HK-2 (cell line): ENCODE measurements around the gene SPI1.
"Not testable (repeated sequence)": the region's sequence is repeated elsewhere in the genome, so short reads cannot be mapped to it uniquely, and the experiment has no call there.

Experiments used
- DNase-seq: peaks from one replicate; pipeline ENCODE4 v3.0.0-alpha.2; 2018; ENCODE audit not compliant: unreplicated experiment

Gene SPI1

DNA sequence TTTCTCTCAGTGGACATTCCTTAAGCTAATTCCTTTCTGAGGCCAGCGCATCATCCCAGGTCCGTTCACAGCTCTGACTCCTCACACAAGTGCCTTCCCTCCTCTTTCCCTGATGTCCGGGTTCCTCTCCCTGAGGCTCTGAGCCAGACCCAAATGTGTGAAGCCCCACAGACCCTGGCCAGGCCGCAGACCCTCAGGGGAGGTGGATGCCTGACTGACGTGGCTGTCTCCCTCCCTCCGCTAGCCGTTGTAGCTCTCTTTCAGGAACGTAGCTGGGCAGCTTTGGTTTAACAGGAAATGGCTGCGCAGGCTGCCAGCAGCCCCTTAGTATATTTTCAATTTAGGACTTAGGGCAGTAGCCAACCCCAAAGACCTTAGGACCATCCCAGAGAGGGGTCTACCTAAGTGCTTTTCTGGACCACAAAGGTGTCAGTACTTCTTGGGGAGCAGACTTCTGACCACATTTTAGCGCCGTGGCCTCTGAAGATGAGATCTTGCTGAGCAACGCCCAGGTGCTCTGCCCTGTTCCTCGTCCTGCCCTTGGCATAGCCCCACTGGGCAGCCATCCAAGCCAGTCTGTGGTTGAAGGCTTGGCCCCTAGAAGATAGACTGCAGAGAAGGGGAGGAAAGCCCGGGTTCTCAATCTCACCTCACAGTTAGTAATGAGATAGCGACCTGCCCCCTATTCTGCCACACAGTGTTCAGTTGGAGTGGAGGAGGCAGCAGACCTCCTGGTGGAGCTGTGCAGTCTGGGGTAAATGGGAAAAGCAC is 52.9 kb downstream of the SPI1 start:
- DNase-seq: no peak

DNA sequence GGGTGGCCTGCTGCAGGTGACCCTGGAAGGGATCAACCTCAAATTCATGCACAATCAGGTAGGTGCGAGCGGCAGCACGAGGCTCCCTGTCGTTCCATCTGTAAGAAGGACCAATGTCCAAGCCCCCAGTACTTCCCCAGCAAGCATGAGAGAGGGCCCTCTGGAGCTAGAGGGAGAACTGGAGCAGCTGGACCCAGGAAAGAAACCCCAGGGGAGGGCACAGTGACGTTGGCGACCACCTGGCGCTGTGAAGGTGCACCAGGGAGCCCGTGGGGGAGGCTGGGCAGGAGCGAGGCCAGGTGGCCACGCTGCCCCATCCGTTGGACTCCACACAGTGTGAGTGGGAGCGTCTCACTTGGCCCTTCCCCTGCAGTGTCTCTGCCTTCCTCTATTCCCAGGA is 53.8 kb downstream of the SPI1 start:
- no peak for DNase-seq

DNA sequence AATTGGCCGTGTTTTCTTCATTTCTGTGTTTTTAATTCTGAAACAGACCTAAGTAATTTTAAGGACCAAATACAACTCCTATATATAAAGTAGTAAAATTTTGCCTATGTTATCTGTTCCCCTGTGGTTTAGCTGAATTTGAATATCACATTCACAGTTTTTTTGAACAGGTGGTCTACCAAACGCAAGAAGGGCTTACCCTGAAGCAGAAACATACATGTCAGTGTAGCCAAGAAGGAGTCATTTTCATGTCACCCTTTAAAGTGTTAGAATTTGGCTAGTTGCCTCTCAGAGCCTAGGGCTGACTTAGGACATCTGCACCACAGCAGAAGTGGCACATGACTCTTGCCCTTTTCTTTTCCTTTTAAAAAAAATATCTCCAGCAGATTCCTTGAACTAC is 60.2 kb downstream of the SPI1 start:
- no peak for DNase-seq

DNA sequence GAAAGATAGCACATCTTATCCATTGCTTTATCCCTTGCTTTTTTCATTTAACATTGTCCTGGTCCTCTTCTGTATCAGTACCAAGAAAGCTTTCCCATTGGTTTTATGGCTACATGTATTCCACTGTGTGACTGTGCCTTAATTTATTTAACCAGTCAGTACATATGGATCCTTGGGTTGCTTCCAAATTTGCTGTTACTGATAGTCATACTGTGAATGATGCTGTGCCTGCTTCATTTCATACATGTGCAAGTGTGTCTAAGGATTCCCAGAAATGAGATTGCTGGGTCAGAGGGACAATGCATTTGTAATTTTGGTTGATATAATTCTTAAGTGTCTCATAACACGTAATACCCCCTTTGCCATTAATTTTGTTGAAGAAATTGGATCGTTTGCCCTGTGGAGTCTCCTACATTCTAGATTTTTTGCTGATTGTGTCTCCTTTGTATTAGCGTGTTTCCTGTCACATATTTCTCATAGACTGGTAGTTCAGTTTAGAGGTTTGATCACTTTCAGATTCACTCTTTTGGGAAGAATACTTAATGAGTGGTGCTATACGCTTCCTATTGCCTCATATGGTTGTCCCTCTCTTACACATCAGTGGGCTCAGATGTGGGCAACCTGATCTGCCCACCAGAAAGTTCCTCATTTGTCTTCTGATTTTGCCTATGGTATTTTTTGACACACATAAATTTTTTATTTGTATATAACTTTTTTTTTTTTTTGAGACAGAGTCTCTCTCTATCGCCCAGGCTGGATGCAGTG is 61.1 kb downstream of the SPI1 start:
- no peak for DNase-seq

DNA sequence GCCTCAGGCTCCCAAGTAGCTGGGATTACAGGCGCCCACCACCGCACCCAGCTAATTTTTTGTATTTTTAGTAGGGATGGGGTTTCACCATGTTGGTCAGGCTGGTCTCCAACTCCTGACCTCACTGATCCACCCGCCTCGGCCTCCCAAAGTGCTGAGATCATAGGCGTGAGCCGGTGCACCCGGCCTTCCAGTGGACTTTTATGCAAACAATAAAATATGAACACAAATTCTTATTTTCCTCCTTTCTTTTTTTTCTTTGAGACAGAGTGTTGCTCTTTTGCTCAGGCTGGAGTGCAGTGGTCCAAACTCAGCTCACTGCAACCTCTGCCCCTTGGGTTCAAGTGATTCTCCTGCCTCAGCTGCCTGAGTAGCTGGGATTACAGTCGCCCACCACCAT is 61.8 kb downstream of the SPI1 start:
- not testable (repeated sequence) for DNase-seq

DNA sequence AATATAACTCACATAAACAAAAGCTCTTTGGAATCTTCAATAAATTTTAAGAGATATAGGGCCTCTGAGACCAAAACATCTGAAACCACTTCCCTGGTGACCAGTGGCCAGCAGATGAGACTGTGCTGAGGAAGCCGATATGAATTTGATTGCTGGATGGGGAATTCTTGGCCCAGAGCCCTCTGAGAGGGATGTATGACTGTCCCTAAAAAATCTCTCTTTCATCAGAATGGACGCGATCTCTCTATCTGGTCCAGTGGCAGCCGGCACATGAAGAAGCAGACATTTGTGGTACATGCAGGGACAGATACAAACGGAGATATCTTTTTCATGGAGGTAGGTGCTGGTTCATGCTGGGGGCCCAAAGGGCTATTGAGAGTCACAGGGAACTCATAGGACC is 63.4 kb downstream of the SPI1 start:
- no peak for DNase-seq

DNA sequence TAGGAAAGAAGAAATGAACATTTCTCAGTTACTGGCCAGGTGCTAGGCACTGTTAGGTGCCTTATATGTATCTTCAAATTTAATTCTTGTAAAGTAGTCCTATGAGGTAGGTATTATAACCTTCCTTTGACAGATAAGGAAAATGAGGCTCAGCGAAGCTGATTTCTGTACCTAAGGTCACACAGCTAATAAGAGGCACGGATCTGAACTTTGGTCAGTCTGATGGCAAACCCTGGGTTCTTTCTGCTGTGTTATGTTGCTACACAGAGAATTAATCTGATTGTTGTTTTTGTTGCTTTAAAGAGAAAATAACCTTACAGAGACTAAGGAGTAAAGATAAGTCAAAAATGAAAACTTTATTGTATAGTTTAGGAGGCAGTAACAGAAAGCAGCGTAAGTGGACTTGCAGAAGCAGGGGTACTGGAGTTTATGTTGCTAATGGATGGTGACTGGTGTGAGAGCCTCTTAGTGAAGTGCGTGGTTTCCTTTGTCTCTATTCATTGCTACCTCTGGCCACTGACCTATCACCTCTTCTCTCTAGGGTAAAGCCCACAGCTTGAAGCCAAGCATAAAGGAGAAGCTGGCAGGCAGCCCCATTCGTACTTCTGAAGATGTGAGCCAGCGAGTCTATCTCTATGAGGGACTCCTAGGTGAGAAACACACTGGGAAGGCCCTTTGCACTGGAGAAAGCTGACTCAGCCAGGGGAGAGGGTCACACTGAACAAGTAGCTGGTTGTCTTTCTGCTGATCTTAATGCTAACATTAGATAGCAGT is 70.1 kb downstream of the SPI1 start:
- DNase-seq: no peak

DNA sequence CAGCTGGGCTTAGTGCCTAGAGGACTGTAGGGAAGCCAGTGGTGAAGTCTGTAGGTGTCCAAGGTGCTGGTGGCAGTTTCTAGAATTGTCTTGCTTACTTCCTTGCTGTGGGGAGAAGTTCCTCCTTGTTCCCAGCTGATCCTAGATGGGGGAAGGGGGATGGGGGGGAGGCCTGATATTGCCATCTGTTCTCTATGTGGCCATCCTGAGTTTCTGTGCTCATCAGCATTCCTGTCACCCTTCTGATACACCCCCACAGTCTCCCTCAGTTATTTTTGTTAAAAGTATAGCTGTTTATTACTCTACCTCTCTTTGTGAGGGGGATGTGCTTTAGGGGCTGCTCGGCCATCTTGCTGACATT is 71.9 kb downstream of the SPI1 start:
- DNase-seq: no peak

DNA sequence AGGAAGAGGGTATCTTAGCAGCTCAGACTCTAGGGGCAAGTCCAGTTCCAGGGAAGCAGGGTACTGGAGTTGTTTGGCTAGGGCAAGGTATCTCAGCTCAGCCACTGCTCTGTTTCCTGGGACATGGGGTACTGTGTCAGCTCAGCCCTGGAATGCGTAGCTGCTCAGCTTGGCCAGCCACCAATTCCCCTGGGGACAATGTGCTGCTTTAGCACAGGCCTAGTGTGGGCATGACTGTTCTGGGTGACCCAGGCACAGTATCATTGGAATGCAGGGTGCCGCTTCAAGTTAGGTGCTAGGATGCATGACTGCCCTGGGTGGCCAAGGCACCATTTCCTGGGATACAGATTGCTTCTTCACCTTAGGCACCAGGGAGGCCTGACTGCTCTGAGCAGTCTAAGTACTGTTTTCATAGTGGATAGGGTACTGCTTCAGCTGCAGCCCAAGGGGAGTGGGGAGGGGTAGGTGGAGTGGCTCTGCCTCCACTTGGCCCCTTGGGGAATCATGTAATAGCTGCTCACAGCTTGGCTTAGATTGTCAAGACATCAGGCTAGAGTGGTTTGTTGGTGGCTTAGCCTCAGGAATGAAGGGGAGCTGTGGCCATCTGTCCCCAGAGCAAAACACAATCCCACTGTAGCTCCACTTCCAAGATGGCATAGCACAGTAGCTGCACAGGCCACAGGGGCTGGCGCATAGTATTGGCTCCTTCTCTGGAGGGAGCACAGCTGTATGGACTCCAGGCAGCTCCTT is 72.4 kb downstream of the SPI1 start:
- no peak for DNase-seq
